Panc1 (cell line): ENCODE results near the gene NT5DC3.

Source experiments
- CTCF ChIP-seq: fragments of 450-650 bp; IDR thresholded peaks from 2 replicates; pipeline ENCODE4 v1.5.1; 2017; ENCODE audit warnings: mild to moderate bottlenecking
- POLR2AphosphoS5 ChIP-seq: IDR thresholded peaks from 2 replicates; pipeline ENCODE4 v1.6.1; 2012; ENCODE audit warnings: mild to moderate bottlenecking, low read depth, low read length, moderate library complexity
- TCF7L2 ChIP-seq: IDR thresholded peaks from 2 replicates; pipeline ENCODE4 v1.6.1; 2011; ENCODE audit warnings: mild to moderate bottlenecking, low read depth, low read length, inconsistent platforms
- TF ChIP-seq, protein P1 (sequence below), 2 experiments: IDR thresholded peaks; 2 replicates each; pipeline ENCODE4 v1.6.1; 2011 to 2012; ENCODE audit warnings: low read depth in 2 of 2, control low read depth in 1 of 2, low read length in 1 of 2, mild to moderate bottlenecking in 1 of 2, moderate library complexity in 1 of 2; ENCODE audit not compliant: insufficient read depth in 1 of 2

GRCh38 chr12:103838254-103838914 is 2.6 kb downstream of the NT5DC3 start:
- TF ChIP-seq CTCF (no peak), POLR2AphosphoS5 (no peak), TCF7L2 (no peak)
- TF ChIP-seq, protein P1, sequence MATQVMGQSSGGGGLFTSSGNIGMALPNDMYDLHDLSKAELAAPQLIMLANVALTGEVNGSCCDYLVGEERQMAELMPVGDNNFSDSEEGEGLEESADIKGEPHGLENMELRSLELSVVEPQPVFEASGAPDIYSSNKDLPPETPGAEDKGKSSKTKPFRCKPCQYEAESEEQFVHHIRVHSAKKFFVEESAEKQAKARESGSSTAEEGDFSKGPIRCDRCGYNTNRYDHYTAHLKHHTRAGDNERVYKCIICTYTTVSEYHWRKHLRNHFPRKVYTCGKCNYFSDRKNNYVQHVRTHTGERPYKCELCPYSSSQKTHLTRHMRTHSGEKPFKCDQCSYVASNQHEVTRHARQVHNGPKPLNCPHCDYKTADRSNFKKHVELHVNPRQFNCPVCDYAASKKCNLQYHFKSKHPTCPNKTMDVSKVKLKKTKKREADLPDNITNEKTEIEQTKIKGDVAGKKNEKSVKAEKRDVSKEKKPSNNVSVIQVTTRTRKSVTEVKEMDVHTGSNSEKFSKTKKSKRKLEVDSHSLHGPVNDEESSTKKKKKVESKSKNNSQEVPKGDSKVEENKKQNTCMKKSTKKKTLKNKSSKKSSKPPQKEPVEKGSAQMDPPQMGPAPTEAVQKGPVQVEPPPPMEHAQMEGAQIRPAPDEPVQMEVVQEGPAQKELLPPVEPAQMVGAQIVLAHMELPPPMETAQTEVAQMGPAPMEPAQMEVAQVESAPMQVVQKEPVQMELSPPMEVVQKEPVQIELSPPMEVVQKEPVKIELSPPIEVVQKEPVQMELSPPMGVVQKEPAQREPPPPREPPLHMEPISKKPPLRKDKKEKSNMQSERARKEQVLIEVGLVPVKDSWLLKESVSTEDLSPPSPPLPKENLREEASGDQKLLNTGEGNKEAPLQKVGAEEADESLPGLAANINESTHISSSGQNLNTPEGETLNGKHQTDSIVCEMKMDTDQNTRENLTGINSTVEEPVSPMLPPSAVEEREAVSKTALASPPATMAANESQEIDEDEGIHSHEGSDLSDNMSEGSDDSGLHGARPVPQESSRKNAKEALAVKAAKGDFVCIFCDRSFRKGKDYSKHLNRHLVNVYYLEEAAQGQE (IDR thresholded peaks at IDR 0.05; ENCODE audit: insufficient read depth in 1 of 2, low read depth in 2 of 2, low read length in 1 of 2): no peak
